ENCODE results near the gene PKMYT1. TPM values are rescaled to one million over a fixed set of nuclear protein-coding genes. Genes with fewer than 3 reads are reported as not detected.

The PKMYT1 gene
- total RNA-seq, 1 experiment from 2014 or later = 105 TPM

DNA sequence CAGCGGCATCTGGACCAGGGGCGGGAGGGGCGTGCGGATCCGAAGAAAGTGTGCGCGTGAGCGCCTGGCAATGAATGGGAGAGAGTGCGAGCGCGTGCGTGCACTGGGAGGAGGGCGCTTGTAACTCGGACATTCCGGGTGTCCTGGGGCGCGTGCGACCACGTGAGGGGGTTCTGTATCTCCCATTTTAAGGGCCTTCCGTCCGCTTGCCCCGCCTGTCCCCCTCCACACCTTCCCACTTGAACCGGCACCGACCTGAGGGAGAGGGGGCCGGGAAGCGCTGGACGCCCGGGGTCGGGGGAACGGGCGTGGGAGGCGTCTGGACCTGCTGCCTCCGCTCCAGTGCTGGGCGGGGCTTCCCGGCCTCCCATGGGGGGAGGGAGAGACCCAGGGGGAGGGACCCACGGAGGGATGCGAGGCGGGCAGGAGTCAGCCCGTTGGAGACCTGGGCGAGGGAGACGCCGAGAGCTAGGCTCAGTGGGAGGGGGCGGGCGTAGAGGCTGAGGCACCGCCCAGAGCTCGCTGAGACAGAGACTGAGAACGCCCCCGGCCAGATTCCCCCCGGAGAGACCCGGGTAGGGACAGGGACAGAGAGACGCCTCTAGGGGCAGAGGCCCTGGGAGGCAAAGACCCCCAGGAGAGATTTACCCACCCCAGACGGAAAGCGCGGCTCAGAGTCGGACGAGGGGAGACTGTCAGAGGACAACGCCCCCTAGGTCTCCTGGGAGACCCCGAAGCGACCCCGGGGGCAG is 16.3 kb downstream of the PKMYT1 start, which contains the start of gene KREMEN2:
Gene KREMEN2, plus strand, starts transcription at position 553 of the 752 bp plus-strand sequence. CDS start 246 bp downstream, outside the sequence.
- intact Hi-C loops (cut with micrococcal nuclease; ENCODE audit: unreplicated experiment) = loop anchor here (2.0 to 10.0 kb wide), 3 partner anchors 19 to 79 kb away; partner anchors contain the start of gene FLYWCH2
- H3K4me2 ChIP-seq = peak within 1 kb of the TSS; percentile 86
- H2AFZ ChIP-seq = peak within 1 kb of the TSS; percentile 79
- H3K4me1 ChIP-seq (replicated peaks; ENCODE audit: insufficient read depth) = peaks cover 5% of the 10 kb centered on the region; the same call in 1 of the 2 replicates
- no peak for TF ChIP-seq EZH2 (IDR thresholded peaks at IDR 0.05; ENCODE audit: low read depth)
- TF ChIP-seq, protein P1, sequence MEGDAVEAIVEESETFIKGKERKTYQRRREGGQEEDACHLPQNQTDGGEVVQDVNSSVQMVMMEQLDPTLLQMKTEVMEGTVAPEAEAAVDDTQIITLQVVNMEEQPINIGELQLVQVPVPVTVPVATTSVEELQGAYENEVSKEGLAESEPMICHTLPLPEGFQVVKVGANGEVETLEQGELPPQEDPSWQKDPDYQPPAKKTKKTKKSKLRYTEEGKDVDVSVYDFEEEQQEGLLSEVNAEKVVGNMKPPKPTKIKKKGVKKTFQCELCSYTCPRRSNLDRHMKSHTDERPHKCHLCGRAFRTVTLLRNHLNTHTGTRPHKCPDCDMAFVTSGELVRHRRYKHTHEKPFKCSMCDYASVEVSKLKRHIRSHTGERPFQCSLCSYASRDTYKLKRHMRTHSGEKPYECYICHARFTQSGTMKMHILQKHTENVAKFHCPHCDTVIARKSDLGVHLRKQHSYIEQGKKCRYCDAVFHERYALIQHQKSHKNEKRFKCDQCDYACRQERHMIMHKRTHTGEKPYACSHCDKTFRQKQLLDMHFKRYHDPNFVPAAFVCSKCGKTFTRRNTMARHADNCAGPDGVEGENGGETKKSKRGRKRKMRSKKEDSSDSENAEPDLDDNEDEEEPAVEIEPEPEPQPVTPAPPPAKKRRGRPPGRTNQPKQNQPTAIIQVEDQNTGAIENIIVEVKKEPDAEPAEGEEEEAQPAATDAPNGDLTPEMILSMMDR (conservative IDR thresholded peaks at IDR 0.05) = no peak
- peaks cover 32% of the 10 kb centered on the region; the same call in 1 of the 2 replicates for H3F3A ChIP-seq (ENCODE audit: insufficient read depth, low read depth)
- H3K27ac ChIP-seq = no peak within 1 kb of the TSS
- H3K27me3 ChIP-seq (ENCODE audit: insufficient read depth, low read depth) = no peaks in the 10 kb centered on the region
- H3K36me3 ChIP-seq (ENCODE audit: low read depth) = no peaks in the 10 kb centered on the region
- H4K20me1 ChIP-seq (ENCODE audit: insufficient read depth) = no peaks in the 10 kb centered on the region
- POLR2A ChIA-PET (ENCODE audit: unreplicated experiment) = interaction anchor here (0.5 to 0.7 kb wide), 4 partner anchors 12 to 207 kb away, joined by 3 to 36 read pairs (median 6); no protein-coding TSS in a partner anchor
- peak; percentile 70 to 91 for DNase-seq
- no peaks in the 10 kb centered on the region for H3K79me2 ChIP-seq (ENCODE audit: low read depth)
- CTCF ChIA-PET = interaction anchor here (0.6 to 0.8 kb wide), 3 partner anchors 40 to 133 kb away, joined by 3 to 4 read pairs (median 4); no protein-coding TSS in a partner anchor
- H3K9me3 ChIP-seq (ENCODE audit: insufficient read depth, low read depth) = no peaks in the 10 kb centered on the region
- no TSS peak for BruUV-seq (replicated peaks)
- H3K9me2 ChIP-seq (ENCODE audit: insufficient read depth) = no peaks in the 10 kb centered on the region
- H3K4me3 ChIP-seq = peak within 1 kb of the TSS; percentile 91

DNA sequence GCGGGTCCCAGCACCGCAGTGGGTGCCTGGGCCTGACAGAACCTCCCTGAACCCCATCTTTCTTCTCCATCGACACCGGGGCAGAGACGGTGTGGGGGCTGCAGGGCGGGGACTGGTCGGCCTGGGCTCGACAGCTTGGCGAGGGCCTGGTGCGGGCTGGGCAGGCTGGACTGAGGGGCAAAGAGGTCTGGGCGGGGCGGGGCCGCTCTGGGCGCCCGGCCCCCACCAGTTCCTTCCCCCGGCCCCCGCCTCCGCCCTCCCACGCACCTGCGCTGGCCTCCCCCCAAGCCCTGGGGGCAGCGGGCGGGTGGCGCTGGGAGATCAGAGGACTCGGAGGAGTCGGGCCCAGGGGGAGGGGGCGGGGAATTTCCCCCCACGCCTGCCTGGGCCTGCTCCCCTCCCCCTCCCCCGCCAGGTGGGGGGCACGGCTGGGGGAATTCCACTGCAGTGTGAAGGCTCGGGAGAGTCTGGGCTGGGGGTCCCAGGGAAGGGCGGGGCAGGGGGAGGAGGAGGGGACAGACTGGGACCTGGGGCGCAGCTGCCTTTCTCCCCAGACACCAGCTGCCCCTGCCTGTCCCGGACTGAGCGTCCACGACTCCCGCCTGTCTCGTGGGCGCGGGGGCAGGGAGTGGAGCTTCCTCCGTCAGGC is 17.0 kb downstream of the PKMYT1 start:
- Histone ChIP-seq H4K20me1 (ENCODE audit: insufficient read depth) (no peaks in the 10 kb centered on the region), H3F3A (ENCODE audit: insufficient read depth, low read depth) (peaks cover 32% of the 10 kb centered on the region; the same call in 1 of the 2 replicates), H3K9me3 (ENCODE audit: insufficient read depth, low read depth) (no peaks in the 10 kb centered on the region), H2AFZ (peak overlapping the region; percentile 79), H3K9me2 (ENCODE audit: insufficient read depth) (no peaks in the 10 kb centered on the region), H3K27me3 (ENCODE audit: insufficient read depth, low read depth) (no peaks in the 10 kb centered on the region), H3K4me2 (peak overlapping the region; percentile 86), H3K36me3 (ENCODE audit: low read depth) (no peaks in the 10 kb centered on the region), H3K79me2 (ENCODE audit: low read depth) (no peaks in the 10 kb centered on the region), H3K4me3 (peak overlapping the region; percentile 91), H3K4me1 (replicated peaks; ENCODE audit: insufficient read depth) (peaks cover 5% of the 10 kb centered on the region; the same call in 1 of the 2 replicates), H3K27ac (no peak overlapping the region)
- BruUV-seq (replicated peaks) = no TSS peak
- no peak for DNase-seq
- CTCF ChIA-PET = no interaction called here
- TF ChIP-seq EZH2 (IDR thresholded peaks at IDR 0.05; ENCODE audit: low read depth) = no peak
- TF ChIP-seq, protein P1 (conservative IDR thresholded peaks at IDR 0.05) = no peak
- POLR2A ChIA-PET (ENCODE audit: unreplicated experiment) = interaction anchor here (0.5 kb wide), 1 partner anchor 13 kb away, joined by 3 read pairs; no protein-coding TSS in a partner anchor
- intact Hi-C loops (cut with micrococcal nuclease; ENCODE audit: unreplicated experiment) = loop anchor here (10.0 kb wide), 1 partner anchor 78 kb away; the partner anchor contains the start of gene FLYWCH2

DNA sequence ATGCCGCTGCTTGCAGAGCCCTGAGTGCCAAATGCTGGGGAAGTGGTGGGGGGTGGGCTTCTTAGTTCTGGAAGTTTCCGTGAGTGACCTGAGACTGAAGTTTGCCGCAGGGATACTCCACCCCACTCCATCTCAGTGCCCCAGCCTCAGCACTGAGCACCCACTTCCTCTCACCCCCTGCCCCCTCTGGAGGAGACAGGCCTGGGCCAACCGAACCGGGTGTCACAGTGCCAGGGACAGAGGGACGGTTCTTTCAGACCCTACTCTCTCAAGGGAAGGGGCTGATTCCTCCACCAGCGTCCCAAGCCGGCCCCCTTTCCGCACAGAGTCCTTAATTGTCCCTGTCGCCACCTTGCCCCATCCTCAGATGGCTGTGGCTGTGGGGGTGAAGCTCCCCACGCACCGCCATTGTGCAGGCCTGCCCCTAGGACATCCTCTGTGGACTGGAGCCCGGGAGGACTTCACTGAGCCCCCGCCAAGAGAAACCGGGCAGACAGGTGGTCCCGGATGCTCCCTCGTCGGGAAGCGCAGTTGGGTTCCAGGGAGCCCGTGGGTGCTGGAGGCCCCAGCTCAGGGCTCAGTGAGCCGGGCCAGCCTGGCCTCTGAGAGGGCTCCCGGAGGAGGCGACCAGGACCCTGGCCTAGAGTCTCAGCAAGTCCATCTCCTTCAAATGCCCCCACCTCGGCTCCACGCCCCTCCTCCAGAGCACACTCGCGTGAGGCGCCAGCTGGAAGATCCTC is 17.7 kb downstream of the PKMYT1 start:
- Histone ChIP-seq H2AFZ (no peak overlapping the region), H3K79me2 (ENCODE audit: low read depth) (no peaks in the 10 kb centered on the region), H3K36me3 (ENCODE audit: low read depth) (no peaks in the 10 kb centered on the region), H3K4me2 (0 out of 2 replicates have a peak overlapping the region, but pooled peaks have one; percentile 86), H4K20me1 (ENCODE audit: insufficient read depth) (no peaks in the 10 kb centered on the region), H3K9me2 (ENCODE audit: insufficient read depth) (no peaks in the 10 kb centered on the region), H3K4me1 (replicated peaks; ENCODE audit: insufficient read depth) (peaks cover 5% of the 10 kb centered on the region; the same call in 1 of the 2 replicates), H3K27me3 (ENCODE audit: insufficient read depth, low read depth) (no peaks in the 10 kb centered on the region), H3K27ac (no peak overlapping the region), H3K9me3 (ENCODE audit: insufficient read depth, low read depth) (no peaks in the 10 kb centered on the region), H3F3A (ENCODE audit: insufficient read depth, low read depth) (peaks cover 32% of the 10 kb centered on the region; the same call in 1 of the 2 replicates), H3K4me3 (no peak overlapping the region)
- TF ChIP-seq EZH2 (IDR thresholded peaks at IDR 0.05; ENCODE audit: low read depth) = no peak
- TF ChIP-seq, protein P1 (conservative IDR thresholded peaks at IDR 0.05) = no peak
- CTCF ChIA-PET = no interaction called here
- TSS peak; percentile 12 for BruUV-seq (replicated peaks)
- intact Hi-C loops (cut with micrococcal nuclease; ENCODE audit: unreplicated experiment) = loop anchor here (10.0 kb wide), 1 partner anchor 78 kb away; the partner anchor contains the start of gene FLYWCH2
- POLR2A ChIA-PET (ENCODE audit: unreplicated experiment) = no interaction called here
- no peak for DNase-seq
